ENCODE data around the gene DDX6. TPM values are rescaled to one million over a fixed set of nuclear protein-coding genes. Genes with fewer than 3 reads are reported as not detected.

DDX6 gene, protein sequence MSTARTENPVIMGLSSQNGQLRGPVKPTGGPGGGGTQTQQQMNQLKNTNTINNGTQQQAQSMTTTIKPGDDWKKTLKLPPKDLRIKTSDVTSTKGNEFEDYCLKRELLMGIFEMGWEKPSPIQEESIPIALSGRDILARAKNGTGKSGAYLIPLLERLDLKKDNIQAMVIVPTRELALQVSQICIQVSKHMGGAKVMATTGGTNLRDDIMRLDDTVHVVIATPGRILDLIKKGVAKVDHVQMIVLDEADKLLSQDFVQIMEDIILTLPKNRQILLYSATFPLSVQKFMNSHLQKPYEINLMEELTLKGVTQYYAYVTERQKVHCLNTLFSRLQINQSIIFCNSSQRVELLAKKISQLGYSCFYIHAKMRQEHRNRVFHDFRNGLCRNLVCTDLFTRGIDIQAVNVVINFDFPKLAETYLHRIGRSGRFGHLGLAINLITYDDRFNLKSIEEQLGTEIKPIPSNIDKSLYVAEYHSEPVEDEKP
- 100 to 1,000 TPM in 1 of 2 donors, 10 to 100 TPM in 1; 96.8 to 209 TPM for total RNA-seq
- polyA plus RNA-seq, result 10 to 100 TPM; 19.9 to 26.5 TPM
- long read RNA-seq, donor 1, full-length matches to known transcripts, result 21 of 26 reads
- long read RNA-seq, donor 1, partial matches to known transcripts, result 5 of 26 reads
- long read RNA-seq, donor 1, other reads (novel, unspliced or antisense), result 0 of 26 reads
- long read RNA-seq, donor 2, full-length matches to known transcripts, result 11 of 11 reads
- long read RNA-seq, donor 2, partial matches to known transcripts, result 0 of 11 reads
- long read RNA-seq, donor 2, other reads (novel, unspliced or antisense), result 0 of 11 reads
- long read RNA-seq, donor 3, full-length matches to known transcripts, result 18 of 31 reads
- long read RNA-seq, donor 3, partial matches to known transcripts, result 13 of 31 reads
- long read RNA-seq, donor 3, other reads (novel, unspliced or antisense), result 0 of 31 reads
- long read RNA-seq, donor 4, transcript DDX6-205 (2 exons, 738 nt), result major isoform, 14 of 20 reads
- long read RNA-seq, donor 4, partial matches to known transcripts, result 5 of 20 reads
- long read RNA-seq, donor 4, other reads (novel, unspliced or antisense), result 0 of 20 reads
- long read RNA-seq, donor 5, full-length matches to known transcripts, result 39 of 51 reads
- long read RNA-seq, donor 5, partial matches to known transcripts, result 12 of 51 reads
- long read RNA-seq, donor 5, other reads (novel, unspliced or antisense), result 0 of 51 reads

DNA sequence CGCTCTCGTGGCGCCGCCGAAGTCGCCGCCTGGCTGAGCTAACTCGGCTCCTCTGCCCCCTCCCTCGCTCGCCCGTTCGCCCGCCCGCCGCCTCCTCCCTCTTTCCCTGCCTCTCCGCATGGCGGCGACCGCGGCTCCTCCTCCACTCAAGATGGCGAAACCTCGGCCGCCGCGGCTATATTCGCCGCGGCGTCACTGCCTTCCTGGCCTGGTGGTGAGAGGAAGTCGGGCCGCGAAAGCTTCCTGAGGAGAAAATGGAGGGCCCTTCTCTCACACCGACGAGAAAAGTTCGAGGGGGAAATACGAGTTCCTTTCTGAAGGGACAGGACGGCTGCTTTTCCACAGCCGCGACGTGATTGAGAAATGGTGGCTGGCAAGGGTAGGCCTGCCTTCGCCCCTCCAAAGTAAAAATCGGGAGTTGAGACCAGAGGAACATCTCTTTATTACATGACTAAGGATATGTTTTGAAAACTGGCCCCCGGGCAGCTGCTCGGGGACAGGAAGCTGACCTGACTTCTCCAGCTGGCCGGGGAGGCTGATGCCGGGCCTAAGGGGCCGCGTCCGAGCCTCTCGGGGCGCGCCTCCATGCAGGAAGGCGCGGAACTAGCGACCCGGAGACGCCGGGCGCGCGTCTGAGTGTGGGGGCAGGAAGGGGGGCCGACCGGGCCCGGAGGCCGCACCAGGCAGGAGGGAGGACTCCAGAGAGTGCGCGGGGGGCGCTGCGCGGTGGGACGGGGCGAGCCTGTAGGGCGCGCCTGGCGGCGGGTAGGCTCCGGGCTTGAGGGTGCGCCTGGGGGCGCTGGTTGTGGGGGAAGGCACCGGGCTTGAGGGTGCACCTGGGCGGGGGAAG is at the start of gene DDX6:
TSS of gene DDX6 (minus strand) at position 54 of the 850 bp plus-strand sequence. CDS start 4,913 bp downstream, outside the sequence.
- Histone ChIP-seq H3K27me3 (ENCODE audit: control insufficient read depth in 3 of 3, insufficient read depth in 3 of 3, low read length in 2 of 3) (no peaks in the 10 kb centered on the region), H3K9me3 (ENCODE audit: control insufficient read depth in 4 of 4, insufficient read depth in 3 of 4, low read length in 3 of 4) (no peaks in the 10 kb centered on the region), H3K4me3 (peak within 1 kb of the TSS; percentile 98), H3K36me3 (ENCODE audit: control insufficient read depth in 4 of 4, insufficient read depth in 4 of 4, low read length in 4 of 4) (peaks cover 0 to 5% (median 0%) of the 10 kb centered on the region in 4 donors), H3K27ac (ENCODE audit: low read depth in 1 of 2, low read length in 1 of 2) (peak within 1 kb of the TSS; percentile 95 to 100), H3K4me1 (ENCODE audit: control insufficient read depth in 5 of 5, insufficient read depth in 5 of 5, low read length in 5 of 5) (peaks cover 0 to 18% (median 4%) of the 10 kb centered on the region in 5 donors), H3K9ac (ENCODE audit: insufficient read depth in 1 of 2, low read length in 2 of 2) (peak within 1 kb of the TSS; percentile 93 to 97)
- TF ChIP-seq, protein P1, sequence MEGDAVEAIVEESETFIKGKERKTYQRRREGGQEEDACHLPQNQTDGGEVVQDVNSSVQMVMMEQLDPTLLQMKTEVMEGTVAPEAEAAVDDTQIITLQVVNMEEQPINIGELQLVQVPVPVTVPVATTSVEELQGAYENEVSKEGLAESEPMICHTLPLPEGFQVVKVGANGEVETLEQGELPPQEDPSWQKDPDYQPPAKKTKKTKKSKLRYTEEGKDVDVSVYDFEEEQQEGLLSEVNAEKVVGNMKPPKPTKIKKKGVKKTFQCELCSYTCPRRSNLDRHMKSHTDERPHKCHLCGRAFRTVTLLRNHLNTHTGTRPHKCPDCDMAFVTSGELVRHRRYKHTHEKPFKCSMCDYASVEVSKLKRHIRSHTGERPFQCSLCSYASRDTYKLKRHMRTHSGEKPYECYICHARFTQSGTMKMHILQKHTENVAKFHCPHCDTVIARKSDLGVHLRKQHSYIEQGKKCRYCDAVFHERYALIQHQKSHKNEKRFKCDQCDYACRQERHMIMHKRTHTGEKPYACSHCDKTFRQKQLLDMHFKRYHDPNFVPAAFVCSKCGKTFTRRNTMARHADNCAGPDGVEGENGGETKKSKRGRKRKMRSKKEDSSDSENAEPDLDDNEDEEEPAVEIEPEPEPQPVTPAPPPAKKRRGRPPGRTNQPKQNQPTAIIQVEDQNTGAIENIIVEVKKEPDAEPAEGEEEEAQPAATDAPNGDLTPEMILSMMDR (IDR thresholded peaks at IDR 0.05; ENCODE audit: control extremely low read depth, extremely low read depth), result no peak
- 0% methylated on average over 65 to 81 of the region's 81 CpGs for WGBS, 2 donors
- DNase-seq (peak; percentile 90 to 94 (median 92)), ATAC-seq (ENCODE audit: insufficient read depth, low FRiP score) (peak; percentile 82)

DNA sequence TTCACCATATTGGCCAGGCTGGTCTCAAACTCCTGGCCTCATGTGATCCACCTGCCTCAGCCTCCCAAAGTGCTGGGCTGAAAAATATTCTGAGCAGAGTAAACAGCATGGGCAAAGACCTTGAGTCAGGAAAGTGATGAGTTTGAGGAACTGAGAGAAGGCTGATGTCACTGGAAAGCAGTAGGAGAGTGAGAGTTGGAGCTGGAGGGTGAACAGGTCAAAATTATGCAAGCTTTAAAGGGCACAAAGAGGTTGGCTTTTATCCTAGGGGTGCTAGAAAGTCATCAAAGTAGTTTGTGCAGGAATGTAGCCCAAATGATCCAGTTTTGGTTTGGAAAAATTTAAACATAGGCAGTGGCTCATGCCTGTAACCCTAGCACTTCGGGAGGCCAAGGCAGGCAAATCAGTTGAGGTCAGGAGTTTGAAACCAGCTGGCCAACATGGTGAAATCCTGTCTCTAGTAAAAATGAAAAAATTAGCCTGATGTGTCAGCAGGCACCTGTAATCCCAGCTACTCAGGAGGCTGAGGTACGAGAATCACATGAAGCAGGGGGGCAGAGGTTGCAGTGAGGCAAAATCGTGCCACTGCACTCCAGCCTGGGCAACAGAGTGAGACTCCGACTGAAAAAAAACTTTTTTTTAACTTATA is 48.1 kb upstream of the DDX6 start:
- no peak overlapping the region for H3K9ac ChIP-seq (ENCODE audit: insufficient read depth in 1 of 2, low read length in 2 of 2)
- no peak overlapping the region for H3K4me3 ChIP-seq
- ATAC-seq (ENCODE audit: insufficient read depth, low FRiP score) (no peak), DNase-seq (peak in 1 of 3 donors; percentile 3)
- H3K27ac ChIP-seq (ENCODE audit: low read depth in 1 of 2, low read length in 1 of 2), result no peak overlapping the region
- no peaks in the 10 kb centered on the region for H3K36me3 ChIP-seq (ENCODE audit: control insufficient read depth in 4 of 4, insufficient read depth in 4 of 4, low read length in 4 of 4)
- H3K4me1 ChIP-seq (ENCODE audit: control insufficient read depth in 5 of 5, insufficient read depth in 5 of 5, low read length in 5 of 5), result no peaks in the 10 kb centered on the region
- no peaks in the 10 kb centered on the region for H3K27me3 ChIP-seq (ENCODE audit: control insufficient read depth in 3 of 3, insufficient read depth in 3 of 3, low read length in 2 of 3)
- 79 to 82% methylated on average over 4 of the region's 4 CpGs for WGBS, 2 donors
- no peaks in the 10 kb centered on the region for H3K9me3 ChIP-seq (ENCODE audit: control insufficient read depth in 4 of 4, insufficient read depth in 3 of 4, low read length in 3 of 4)
- TF ChIP-seq, protein P1 (IDR thresholded peaks at IDR 0.05; ENCODE audit: control extremely low read depth, extremely low read depth), result no peak

DNA sequence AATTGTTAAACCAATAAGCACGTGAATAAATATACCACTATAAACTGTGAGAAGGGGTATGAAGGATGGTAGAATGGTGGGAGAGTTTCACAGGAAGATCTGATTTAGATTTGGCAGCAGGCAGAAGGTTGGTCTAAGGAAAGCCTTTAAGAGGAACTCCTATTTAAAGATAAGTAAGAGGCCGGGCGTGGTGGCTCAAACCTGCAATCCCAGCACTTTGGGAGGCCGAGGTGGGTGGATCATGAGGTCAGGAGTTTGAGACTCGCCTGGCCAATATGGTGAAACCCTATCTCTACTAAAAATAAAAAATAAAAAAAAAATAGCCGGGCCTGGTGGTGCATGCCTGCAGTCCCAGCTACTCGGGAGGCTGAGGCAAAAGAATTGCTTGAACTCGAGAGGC is 46.9 kb upstream of the DDX6 start:
- no peak for DNase-seq
- 82 to 89% methylated on average over 8 of the region's 8 CpGs for WGBS, 2 donors

More for the DNA sequence above, 46.9 kb upstream of the DDX6 start:
- ATAC-seq (ENCODE audit: insufficient read depth, low FRiP score), result no peak
- Histone ChIP-seq H3K27me3 (ENCODE audit: control insufficient read depth in 3 of 3, insufficient read depth in 3 of 3, low read length in 2 of 3) (no peaks in the 10 kb centered on the region), H3K9me3 (ENCODE audit: control insufficient read depth in 4 of 4, insufficient read depth in 3 of 4, low read length in 3 of 4) (no peaks in the 10 kb centered on the region), H3K9ac (ENCODE audit: insufficient read depth in 1 of 2, low read length in 2 of 2) (no peak overlapping the region), H3K4me3 (no peak overlapping the region), H3K27ac (ENCODE audit: low read depth in 1 of 2, low read length in 1 of 2) (no peak overlapping the region), H3K36me3 (ENCODE audit: control insufficient read depth in 4 of 4, insufficient read depth in 4 of 4, low read length in 4 of 4) (no peaks in the 10 kb centered on the region), H3K4me1 (ENCODE audit: control insufficient read depth in 5 of 5, insufficient read depth in 5 of 5, low read length in 5 of 5) (no peaks in the 10 kb centered on the region)
- TF ChIP-seq, protein P1 (IDR thresholded peaks at IDR 0.05; ENCODE audit: control extremely low read depth, extremely low read depth), result no peak
